Activated CD8-positive, alpha-beta memory T cell treated with anti-CD3 and anti-CD28 coated beads, Interleukin-2, amount 50 U/mL, for 1 hour (primary cell): Measurements from ENCODE around the gene SND1.

Source experiments
- DNase-seq: peaks from one replicate; pipeline ENCODE4 v3.0.0-alpha.2; 2020; ENCODE audit errors: extremely low read depth

Gene SND1

DNA sequence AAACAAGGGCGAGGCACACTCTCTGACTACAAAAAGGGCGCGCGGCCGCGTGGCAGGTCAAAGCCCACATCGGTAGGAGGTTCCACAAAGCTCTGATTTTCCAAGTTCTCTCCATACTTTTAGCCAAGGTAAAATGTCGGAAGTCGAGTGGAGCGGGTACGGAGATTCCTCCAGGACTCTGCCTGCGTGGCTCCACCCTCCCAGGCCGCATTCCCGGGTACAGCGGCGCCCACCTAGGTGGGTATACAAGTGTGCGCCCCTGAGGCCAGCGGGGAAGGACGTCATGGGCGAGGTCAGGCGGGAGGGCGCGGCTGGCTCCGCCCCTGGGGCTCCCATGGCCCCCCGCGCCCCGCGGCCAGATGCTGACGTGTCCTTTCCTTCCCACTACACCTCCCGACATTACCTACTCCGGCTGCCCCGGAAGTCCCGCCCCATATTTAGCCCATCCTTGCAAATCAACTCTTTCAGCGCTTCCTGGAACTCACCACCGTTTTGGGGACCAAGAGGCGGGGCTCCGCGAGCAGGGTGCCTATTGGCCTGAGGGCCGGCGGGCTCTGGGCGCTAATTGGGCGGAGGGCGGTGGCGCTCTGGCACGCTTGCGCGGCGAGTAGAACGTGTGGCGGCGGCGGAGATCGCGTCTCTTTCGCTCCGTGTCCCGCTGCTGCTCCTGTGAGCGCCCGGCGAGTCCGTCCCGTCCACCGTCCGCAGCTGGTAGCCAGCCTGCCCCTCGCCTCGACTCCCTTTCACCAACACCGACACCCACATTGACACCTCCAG is at the start of gene SND1:
SND1 (plus strand) TSS at position 639 of the 777 bp plus-strand sequence. CDS start 180 bp downstream, outside the sequence.
- peak; percentile 98 for DNase-seq

DNA sequence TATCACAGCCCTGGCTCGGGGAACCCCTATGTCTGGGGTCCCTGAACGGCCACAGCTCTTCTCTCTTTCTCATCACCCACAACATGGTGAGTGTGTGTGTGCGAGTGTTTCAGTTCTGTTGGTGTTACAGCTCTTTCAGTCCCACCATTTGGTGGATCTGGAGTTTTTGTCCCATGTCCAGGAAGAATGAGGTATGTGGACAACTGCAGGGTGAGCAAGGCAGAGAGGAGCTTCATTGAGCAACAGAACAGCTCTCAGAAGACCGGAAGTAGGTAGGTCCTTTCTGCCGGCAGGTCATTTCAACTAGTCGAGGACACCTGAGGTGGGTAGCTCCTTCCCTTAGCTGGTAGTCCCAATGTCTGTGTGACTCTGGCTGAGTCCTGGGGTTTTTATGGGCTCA is 43.5 kb upstream of the SND1 start:
- DNase-seq: no peak

DNA sequence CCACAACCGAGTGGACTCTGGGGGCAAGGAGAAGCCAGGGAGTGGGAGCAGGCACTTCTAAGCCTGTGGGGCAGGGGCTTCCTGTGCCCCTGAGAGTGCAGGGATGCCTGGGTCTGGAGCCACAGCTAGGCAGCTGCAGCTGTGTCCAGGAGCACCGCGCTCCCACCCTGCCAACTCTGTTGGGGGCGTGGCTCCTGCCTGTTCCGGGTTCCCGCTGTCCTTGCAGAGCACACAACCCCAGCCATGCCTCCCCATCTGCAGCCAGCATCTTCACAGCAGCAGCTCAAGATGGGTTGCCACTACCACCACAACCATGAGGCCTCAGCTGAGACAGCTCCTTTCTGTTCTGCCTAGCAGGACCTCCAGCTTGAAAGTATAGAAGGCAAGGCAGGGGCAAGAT is 42.7 kb upstream of the SND1 start:
- no peak for DNase-seq

DNA sequence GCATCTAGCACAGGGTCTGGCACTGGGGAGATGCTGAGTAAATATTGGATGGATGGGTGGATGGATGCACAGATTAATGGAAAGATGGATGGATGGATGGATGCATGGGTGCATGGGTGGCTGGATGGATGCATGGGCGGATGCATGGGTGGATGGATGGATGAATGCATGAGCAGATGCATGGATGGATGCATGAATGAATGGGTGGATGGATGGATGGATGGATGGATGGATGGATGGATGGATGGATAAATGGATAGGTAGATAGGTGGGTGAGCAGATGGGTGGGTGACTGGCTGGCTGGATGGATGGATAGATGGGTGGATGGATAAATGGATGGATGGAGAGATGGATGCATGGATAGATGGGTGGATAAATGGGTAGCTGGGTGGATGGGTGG is 39.7 kb upstream of the SND1 start:
- no peak for DNase-seq

DNA sequence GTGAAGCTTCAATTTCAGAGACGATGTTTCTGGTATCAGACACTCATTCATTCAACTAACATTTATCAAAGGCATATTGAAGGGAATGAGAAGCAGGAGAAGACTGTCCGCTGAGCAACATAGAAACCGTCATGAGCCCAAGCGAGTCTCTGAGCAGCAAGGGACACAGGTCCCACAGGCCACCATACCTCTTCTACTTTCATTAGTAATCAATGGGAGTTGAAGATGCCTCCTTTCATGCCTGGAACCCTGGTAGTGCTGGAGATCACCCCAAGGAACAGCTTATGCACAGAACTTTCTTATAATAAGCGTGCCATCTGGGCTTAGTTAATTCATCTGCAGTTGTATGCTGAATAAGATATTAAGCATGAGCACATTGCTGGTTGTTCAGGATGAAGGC is 35.3 kb upstream of the SND1 start:
- no peak for DNase-seq

DNA sequence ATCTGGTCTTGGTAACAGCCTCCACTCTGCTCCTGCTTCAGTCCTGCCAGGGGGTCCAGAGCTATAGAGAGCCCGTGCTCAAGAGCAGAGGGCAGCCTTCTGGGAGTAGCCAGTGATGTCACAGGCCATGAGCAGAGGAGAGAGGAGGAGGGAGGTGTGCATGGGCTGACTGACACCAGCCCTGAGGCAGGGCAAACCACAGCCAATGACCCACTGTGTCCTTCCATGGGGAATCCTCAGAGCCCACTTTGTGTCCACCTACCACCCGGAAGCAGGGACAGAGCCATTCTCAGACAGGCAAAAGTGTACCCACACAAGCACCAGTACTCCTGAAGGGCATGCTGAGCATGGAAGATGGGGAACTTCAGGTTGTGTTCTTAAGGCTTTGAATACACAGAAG is 34.0 kb upstream of the SND1 start, which contains the start of gene PAX4:
PAX4 (minus strand) TSS at position 101 of the 400 bp plus-strand sequence. CDS start 2,214 bp downstream, outside the sequence.
- DNase-seq: no peak

DNA sequence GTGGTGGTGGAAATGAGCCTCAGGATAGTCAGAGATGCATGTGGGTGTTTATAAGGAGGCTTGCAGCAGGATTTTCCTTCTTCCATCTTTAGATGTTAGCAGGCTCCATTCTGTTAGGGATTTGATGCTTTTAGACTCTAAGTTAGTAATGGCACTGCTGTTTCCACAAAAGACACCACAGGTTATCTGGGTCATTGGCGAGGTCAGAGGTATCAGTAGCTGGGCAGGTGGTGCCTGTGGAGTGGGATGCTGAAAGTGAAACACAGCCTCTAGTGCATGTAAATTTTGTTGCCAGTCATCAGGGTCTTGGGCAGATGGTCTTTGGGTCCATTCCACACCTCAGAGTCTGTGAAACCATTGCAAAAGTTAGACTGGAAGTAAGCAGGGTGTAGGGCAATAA is 33.2 kb upstream of the SND1 start:
- DNase-seq: no peak

DNA sequence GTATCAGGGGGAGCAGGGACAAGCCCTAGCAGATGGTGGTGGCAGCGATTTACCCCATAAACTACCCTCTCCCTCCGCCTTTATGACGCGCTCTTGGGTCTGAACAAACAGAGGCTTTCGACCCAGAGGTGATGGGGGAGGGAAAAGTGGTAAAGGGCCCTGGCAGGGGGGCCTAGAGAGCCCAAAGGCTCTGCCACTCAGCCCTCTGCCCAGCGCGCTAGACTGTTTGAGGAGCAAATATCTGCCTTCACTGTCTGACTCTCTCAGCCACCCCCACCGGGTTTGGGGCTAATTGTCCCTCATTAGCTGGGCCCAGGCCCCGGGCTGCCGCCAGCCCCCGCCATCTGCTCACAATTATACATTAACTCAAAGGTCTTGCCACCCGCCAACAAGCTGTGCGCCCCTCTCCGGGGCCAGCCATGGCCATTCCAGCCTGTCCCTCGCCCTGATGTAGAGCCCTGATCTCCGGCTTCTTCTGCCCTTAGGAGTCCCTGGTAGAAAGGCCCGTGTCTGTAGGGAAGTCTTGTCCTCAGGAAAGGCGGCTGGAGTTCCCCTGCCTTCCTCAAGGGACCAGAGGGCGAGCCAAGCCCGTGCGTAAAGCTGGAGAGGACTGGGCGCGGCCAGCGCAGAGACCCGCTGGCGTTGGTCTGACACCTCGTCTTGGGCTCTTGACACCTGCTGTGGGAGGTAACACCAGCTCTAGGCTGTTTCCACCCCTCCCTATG is 32.2 kb upstream of the SND1 start:
- DNase-seq: no peak

DNA sequence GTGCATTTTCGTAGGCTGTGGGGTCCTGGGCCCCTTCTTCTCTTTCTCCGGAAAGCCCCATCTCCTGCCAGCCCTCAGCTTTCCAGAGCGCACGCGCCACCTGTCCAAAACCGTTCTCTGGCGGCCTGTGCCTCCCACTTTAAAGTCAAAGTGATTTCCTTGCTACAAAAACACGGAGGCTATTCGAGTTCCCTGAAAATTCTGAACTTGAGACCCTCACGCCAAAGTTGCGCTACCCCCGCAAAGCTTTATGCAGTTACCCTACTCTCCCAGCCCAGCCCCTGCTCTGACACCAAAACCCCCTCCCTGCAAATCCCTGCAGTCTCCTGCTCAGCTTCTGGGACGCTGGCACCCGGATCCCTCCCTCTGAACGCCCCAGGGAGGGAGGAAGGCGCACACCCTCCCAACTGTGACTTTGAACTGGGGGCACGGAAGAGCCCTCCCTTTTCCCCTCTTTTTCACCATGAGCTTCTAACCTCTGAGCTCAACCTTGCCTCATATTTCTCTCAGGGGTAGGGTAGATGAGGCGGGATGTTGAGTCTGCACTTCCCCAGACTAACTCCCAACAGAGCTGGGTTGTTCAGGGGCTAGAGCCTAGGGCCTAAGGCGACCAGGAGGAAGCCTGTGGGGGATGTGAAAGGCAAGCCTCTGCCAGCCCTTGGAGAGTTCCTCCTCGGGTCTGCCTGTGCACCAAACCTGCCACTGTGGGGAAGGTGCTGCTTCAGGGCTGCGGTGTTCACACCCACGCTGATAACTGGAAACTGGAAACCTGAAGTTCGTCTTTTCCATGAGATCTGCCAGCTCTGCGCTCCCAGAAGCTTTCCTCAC is 31.4 kb upstream of the SND1 start:
- DNase-seq: no peak

DNA sequence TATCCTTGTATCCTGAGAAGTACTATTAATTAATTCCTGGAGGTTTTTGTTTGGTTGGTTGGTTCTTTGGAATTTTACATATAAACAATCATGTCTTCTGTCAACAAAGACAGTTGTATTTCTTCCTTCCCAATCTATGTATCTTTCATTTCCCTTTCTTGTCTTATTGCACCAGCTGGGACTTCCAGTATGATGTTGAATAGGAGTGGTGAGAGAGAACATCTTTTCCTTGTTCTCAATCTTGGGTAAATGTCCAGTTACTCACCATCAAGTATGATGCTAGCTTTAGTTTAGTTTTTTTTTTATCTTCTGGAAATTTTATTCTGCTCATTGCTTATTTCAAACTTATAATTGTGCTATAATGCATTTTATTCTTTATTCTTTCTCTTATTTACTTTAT is 26.7 kb upstream of the SND1 start:
- no peak for DNase-seq

DNA sequence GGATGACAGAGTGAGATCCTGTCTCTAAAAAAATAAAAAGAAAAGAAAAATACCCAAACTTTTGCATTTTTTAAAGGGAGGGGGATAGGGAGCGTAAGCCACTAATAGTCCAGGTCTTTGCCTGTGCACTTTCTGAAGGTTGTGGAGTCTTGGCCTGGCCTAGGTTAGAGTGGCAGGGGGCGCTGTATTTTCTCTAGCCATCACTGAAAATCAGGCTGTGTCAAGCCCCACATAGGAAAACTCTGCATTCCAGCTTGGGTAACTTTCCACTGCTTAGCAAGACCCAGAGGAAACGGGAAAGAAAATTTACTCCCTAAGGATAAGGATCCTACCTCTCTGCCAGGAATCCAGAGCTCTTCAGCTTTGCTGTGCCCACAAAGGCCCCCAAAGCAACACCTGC is 23.5 kb upstream of the SND1 start:
- no peak for DNase-seq

DNA sequence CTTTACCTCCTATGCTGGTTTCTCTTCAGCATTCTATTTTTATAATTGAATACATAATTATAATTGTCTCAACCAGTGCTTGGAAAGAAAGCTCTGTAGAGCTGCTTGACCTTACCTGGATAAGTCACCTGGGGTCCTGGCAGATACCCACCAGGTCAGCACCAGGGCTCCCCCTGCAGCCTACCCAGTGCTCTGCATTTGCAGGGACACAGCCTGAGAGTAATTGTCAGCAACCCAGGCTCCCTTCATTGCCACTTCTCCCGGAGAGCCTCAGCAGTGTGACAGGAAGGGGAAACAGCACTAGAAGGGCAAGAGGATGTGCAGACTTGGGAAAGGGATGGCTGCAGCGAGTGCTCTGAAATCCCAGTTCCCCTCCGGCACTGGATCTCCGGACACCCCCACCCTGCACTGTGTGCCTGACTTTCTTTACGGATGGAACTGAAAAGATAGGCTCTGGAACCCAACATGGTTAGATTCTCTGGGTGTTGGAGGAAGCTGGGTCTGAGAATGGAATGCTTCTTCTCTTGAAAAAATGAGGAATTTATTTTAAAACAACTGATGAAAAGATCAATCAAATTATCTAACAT is 22.6 kb upstream of the SND1 start:
- no peak for DNase-seq

DNA sequence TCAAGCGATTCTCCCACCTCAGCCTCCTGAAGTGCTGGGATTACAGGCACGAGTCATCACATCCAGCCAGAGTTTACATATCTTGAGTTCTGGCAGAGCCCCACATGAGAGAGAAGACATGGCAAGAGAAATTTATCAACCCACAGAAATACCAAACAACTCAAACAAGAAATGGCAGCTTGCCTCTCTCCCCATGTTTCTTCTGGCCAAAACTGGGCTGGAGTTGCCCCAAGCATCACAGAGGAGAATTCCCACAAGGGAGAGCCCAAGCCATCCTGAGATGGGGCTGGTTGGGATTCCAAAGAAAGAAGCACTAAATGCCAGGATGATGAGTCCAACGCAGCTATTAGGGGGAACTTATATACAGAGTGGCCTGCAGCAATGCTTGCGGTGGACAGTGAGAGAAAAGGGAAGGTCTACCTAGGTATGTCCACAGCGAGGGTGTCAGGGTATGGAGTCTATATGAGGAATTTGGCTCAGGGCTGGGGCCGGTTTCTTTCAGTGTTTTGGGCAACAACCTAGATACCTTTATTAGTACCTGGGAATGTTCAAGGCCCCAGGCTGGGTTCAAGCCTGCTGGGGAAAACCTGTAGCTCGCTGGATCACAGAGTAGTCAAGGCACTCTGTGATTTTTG is 19.6 kb upstream of the SND1 start:
- DNase-seq: no peak

DNA sequence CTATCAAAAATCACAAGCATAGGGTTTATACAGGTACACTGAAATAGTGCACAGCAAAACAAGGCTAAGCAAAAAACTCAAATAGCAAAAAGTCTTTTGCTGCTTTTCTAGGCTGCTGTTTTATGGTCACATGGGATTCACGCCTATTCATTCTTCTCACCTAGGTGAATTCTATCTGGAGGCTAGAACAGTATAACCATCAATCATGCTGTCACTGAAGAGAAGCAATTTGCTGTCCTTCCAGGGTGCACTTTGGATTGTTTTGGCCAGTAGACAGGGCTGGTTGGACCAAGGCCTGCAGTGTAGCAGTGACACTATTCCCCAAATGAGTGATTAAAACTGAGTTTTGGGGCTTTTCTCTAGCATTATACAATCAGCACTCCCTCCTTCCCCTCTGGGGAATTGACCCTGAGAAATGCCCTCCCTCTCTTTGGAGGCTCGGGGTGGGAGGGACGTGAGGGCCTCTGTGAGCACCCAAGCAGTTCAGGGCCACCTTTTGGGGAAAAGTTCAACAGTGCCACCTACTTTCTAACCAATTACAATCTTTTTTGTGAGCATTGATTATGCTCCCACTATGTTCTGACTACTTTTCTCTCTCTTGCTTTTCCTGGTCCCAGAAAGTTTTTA is 16.2 kb upstream of the SND1 start:
- no peak for DNase-seq

DNA sequence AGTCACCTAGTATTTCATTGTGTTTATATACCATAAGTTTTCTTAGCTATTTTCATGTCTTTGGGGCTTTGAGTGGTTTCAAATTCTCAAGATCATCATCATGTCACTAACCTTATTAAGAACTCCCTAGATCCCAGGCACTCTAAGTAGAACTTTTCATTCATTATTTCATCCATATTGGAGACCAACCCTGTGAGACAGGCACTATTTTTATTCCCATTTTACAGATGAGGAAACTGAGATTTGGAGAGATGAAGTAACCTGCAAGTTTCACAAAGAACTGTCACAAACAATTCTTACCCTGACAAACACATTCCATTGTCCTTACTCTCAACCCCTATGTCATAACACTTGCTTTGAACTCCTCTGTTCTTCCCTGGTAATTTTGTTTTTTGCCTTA is 13.8 kb upstream of the SND1 start:
- no peak for DNase-seq

DNA sequence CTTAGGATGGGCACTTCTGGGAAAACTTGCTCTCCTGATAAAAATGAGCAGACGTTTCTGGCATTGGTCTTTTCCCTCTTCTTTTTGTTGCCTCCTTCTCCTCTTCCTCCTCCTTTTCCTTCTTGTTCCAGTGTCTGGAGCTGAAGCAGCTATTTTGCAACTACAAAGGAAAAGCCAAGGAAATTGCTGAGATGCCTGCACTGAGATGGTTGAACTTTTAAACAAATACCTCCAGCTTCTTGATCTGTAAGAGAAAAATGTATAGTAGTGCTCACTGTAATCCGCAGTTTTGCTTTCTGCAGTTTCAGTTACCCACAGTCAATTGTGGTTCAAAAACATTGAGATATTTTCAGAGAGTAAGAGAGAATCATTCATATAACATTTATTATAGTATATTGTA is 7.5 kb upstream of the SND1 start:
- no peak for DNase-seq

DNA sequence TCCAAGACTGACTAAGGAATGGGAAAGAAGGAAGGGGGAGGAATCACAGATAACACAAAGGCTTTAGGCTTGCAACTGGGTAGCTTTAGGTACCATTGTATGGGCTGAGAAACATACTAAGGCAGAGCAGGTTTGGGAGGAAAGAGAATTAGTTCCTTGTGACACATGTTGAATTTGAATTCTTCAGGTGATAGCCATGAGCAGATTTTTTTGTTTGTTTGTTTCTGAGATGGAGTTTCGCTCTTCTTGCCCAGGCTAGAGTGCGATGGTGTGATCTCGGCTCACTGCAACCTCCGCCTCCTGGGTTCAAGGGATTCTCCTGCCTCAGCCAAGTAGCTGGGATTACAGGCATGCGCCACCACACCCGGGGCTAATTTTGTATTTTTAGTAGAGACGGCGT is 4.4 kb upstream of the SND1 start:
- no peak for DNase-seq

DNA sequence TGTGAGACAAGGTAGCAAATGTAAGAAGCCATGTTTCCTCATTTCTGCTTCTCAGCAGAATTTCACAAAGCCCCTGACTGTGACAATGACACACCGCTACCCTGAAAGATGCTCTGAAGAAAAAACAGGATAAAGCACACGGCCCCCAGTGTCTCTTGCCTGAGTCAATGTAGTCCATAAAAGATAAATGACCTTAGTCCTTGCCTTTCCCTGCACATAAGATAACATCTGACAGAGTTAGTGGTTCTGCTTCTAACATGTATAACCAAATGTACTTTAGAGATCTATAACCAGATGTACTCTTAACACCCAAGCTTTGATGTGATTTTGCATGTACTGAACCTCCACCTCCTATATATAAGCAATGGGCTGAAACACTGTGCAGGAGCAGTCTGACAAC is 3.0 kb upstream of the SND1 start:
- no peak for DNase-seq

DNA sequence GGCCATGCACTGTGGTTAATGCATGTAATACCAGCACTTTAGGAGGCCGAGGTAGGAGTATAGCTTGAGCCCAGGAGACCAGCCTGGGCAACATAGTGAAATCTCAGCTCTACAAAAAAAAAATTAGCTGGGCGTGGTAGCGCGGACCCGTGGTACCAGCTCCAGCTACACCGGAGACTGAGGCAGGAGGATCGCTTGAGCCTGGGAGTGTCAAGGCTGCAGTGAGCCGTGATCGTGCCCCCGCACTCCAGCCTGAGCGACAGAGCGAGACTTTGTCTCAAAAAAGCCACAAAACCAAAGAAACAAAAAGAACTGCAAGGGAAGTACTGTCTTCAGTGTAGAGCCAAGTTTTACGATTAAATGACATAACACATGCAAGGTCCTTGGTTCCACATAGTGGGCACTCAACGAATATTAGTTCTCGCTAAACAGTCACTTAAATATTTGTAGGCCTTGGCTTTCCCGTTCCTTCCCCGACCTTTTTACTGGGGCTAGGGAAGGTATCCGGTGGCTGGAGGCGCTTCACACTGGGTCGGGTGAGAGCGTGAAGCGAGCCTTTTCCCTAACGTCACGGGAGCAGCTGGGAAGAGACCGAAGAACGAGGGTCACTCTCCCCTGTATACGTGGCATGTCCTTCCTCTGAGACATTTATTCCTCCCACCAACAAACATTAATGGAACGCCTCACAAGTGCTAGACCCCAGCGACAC is 993 bp upstream of the SND1 start:
- no peak for DNase-seq
